Esophagus squamous epithelium (tissue), 5 donors: Measurements from ENCODE around the gene LRRN3. TPM values are rescaled to one million over a fixed set of nuclear protein-coding genes. Genes with fewer than 3 reads are reported as not detected.

ENCODE experiments used
- DNase-seq: peaks from one replicate; lab custom pipeline; 2025; lab: John Stamatoyannopoulos, UW
- H3K27ac ChIP-seq, 4 donors: fragments of 200-600 bp; sonication (generic); one replicate each; pipeline ENCODE4 v1.5.1; 2016 to 2019; ENCODE audit warnings: mild to moderate bottlenecking in 1 of 4
- H3K27me3 ChIP-seq, 4 donors: fragments of 200-600 bp; sonication (generic); 1 replicate in 3 of 4; 2 replicates in 1 of 4; pipeline versions ENCODE4 v1.5.1 to v1.6.0; 2017 to 2021; ENCODE audit warnings: antibody characterized with exemption in 1 of 4
- H3K36me3 ChIP-seq, 3 donors: fragments of 200-600 bp; sonication (generic); one replicate each; pipeline ENCODE4 v1.5.1; 2016 to 2019
- H3K4me1 ChIP-seq, 3 donors: fragments of 200-600 bp; sonication (generic); one replicate each; pipeline ENCODE4 v1.5.1; 2017 to 2019
- H3K4me3 ChIP-seq, 4 donors: fragments of 200-600 bp; sonication (generic); 1 replicate in 3 of 4; 2 replicates in 1 of 4; pipeline ENCODE4 v1.5.1; 2016 to 2019; ENCODE audit warnings: mild to moderate bottlenecking in 2 of 4, moderate library complexity in 1 of 4
- H3K9me3 ChIP-seq, 3 donors: fragments of 200-600 bp; sonication (generic); one replicate each; pipeline ENCODE4 v1.5.1; 2016 to 2019
- POLR2A ChIP-seq, 4 donors: fragments of 450-650 bp; IDR thresholded peaks; one replicate each; pipeline ENCODE4 v1.6.1; 2017; ENCODE audit warnings: antibody characterized with exemption in 4 of 4, mild to moderate bottlenecking in 4 of 4, moderate library complexity in 3 of 4
- WGBS, 2 donors: methylation state at CpG; one replicate each; pipeline ENCODE4 v1.1.5; 2018; 5-methylcytosine and 5-hydroxymethylcytosine counted together
- intact Hi-C: fragments of 100-400 bp; cut with DNase I; formaldehyde crosslinking; loops from one replicate; pipeline ENCODE4 v1.15.0; 2022
- total RNA-seq, 4 donors: library from RNA; depleted of rRNA; stranded (reverse); fragments of >200 nt; gene quantifications; one replicate each; pipeline ENCODE4 v1.1.0, GENCODE V29; 2016
- TF ChIP-seq, protein P1 (sequence below), 6 experiments: fragments of 450-650 bp in 4 of 6; fragments of 200-600 bp in 2 of 6; sonication (generic) in 2 of 6; IDR thresholded peaks; one replicate each; pipeline ENCODE4 v1.5.1; 2016 to 2019; ENCODE audit warnings: antibody characterized with exemption in 6 of 6, mild to moderate bottlenecking in 4 of 6, moderate library complexity in 4 of 6
- donor health status: DM: yes; HTN: yes; CAD: no.

The LRRN3 gene
- total RNA-seq = 1 to 10 TPM in 1 of 4 donors, under 1 TPM in 1, not detected in 2; 0.23 to 1.7 TPM

DNA sequence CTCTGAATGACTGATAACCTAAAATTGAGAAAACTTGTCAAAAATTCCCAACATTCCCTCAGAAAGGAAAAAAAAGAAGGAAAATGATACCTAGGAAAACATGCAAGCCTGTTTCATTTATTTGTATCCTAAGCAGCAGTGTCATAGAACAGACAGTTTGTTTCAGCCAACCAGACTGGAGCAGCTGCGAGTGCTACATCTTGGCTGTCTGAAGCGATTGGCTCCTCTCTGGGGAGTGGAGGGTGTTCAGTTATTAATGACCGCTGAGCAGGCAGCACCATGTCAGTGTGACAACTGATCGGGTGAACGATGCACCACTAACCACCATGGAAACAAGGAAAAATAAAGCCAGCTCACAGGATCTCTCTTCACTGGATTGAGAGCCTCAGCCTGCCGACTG, at the start of gene LRRN3:
Gene LRRN3 (plus strand): TSS at position 282 of the 400 bp plus-strand sequence. CDS start 31,646 bp downstream, outside the sequence.
- Histone ChIP-seq H3K27me3 (no peaks in the 10 kb centered on the region), H3K36me3 (no peaks in the 10 kb centered on the region), H3K27ac (no peak within 1 kb of the TSS), H3K4me1 (peaks cover 0 to 11% (median 0%) of the 10 kb centered on the region in 3 donors), H3K4me3 (peak within 1 kb of the TSS in 3 of 4 donors; percentile 23 to 47 (median 29)), H3K9me3 (no peaks in the 10 kb centered on the region)
- intact Hi-C loops = loop anchor here (5.0 kb wide), 1 partner anchor 396 kb away; no protein-coding TSS in a partner anchor
- DNase-seq = no peak
- TF ChIP-seq, protein P1, sequence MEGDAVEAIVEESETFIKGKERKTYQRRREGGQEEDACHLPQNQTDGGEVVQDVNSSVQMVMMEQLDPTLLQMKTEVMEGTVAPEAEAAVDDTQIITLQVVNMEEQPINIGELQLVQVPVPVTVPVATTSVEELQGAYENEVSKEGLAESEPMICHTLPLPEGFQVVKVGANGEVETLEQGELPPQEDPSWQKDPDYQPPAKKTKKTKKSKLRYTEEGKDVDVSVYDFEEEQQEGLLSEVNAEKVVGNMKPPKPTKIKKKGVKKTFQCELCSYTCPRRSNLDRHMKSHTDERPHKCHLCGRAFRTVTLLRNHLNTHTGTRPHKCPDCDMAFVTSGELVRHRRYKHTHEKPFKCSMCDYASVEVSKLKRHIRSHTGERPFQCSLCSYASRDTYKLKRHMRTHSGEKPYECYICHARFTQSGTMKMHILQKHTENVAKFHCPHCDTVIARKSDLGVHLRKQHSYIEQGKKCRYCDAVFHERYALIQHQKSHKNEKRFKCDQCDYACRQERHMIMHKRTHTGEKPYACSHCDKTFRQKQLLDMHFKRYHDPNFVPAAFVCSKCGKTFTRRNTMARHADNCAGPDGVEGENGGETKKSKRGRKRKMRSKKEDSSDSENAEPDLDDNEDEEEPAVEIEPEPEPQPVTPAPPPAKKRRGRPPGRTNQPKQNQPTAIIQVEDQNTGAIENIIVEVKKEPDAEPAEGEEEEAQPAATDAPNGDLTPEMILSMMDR (IDR thresholded peaks at IDR 0.05) = no peak
- no peak for TF ChIP-seq POLR2A (IDR thresholded peaks at IDR 0.05)
- 50 to 60% methylated on average over 6 of the region's 6 CpGs for WGBS, 2 donors

DNA sequence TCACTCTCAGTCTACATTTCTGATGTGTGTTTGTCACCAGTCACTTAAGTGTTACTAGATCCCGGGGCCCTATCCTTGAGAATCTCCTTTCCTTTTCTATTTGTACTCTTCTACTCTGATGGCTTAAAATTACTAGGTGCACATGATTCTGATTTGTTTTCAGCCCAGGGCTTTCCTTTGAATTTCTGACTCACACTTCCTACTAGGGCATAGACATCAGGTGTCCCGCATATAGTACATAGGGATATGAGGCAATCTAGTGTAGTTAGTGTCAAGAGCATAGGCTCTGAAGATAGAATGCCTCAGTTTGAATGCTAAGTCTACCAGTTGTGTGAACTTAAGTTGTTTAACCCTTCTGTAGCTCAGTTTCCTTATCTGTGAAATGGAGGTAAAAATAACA, 49.4 kb upstream of the LRRN3 start:
- no peaks in the 10 kb centered on the region for H3K27me3 ChIP-seq
- H3K4me1 ChIP-seq = no peaks in the 10 kb centered on the region
- no peaks in the 10 kb centered on the region for H3K9me3 ChIP-seq
- no peak overlapping the region for H3K4me3 ChIP-seq
- intact Hi-C loops = no loop called here
- no peak overlapping the region for H3K27ac ChIP-seq
- H3K36me3 ChIP-seq = no peaks in the 10 kb centered on the region
- 78 to 91% methylated on average over 2 of the region's 2 CpGs for WGBS, 2 donors
- no peak for DNase-seq
- TF ChIP-seq POLR2A (IDR thresholded peaks at IDR 0.05) = no peak
- TF ChIP-seq, protein P1 (IDR thresholded peaks at IDR 0.05) = no peak

DNA sequence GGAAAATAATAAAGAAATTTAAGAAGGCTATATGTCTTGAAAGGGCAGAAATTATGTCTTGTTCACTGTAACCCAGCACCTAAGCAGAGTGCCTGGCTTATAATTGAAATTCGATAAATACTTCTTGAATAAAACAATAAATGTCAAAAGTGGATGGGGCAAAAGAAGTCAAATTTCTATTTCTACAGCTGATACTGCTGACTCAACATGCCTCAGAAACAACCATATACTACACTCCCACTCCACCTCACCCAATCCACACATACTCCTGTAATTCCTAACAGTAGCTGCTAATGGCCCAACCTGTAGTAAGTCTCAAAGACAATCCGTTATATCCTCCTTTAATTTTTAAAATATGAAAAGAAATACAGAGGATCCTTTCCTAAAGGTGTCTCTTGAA, 48.1 kb upstream of the LRRN3 start:
- intact Hi-C loops = no loop called here
- Histone ChIP-seq H3K4me3 (no peak overlapping the region), H3K27ac (no peak overlapping the region), H3K27me3 (no peaks in the 10 kb centered on the region), H3K9me3 (no peaks in the 10 kb centered on the region), H3K4me1 (no peaks in the 10 kb centered on the region), H3K36me3 (no peaks in the 10 kb centered on the region)
- TF ChIP-seq POLR2A (IDR thresholded peaks at IDR 0.05) = no peak
- TF ChIP-seq, protein P1 (IDR thresholded peaks at IDR 0.05) = no peak
- WGBS, 2 donors = 84 to 98% methylated on average over 2 of the region's 2 CpGs
- DNase-seq = no peak

DNA sequence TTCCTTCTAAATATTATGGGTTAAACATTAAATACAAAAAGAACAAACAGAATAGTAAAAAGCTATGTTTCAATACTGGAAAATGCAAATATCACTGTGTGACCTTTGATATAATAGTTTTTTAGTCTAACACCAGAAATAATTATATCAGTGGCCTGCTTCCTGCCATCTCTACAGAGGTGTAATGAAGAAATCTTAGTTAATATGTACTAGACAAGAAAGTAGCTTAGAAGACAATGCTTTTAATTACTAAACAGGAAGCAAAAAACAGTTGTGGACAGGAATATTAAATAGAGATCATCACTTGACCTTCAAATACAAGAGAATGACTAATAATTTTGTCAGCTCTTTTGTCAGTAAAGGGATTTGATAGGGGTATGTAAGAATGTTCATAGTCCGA, 47.4 kb upstream of the LRRN3 start:
- 90 to 95% methylated on average over 1 of the region's 1 CpG for WGBS, 2 donors
- H3K4me3 ChIP-seq = no peak overlapping the region
- H3K4me1 ChIP-seq = no peaks in the 10 kb centered on the region
- TF ChIP-seq, protein P1 (IDR thresholded peaks at IDR 0.05) = no peak
- no peak for TF ChIP-seq POLR2A (IDR thresholded peaks at IDR 0.05)
- no peak for DNase-seq
- no peaks in the 10 kb centered on the region for H3K9me3 ChIP-seq
- intact Hi-C loops = no loop called here
- H3K27ac ChIP-seq = no peak overlapping the region
- no peaks in the 10 kb centered on the region for H3K27me3 ChIP-seq
- H3K36me3 ChIP-seq = no peaks in the 10 kb centered on the region

DNA sequence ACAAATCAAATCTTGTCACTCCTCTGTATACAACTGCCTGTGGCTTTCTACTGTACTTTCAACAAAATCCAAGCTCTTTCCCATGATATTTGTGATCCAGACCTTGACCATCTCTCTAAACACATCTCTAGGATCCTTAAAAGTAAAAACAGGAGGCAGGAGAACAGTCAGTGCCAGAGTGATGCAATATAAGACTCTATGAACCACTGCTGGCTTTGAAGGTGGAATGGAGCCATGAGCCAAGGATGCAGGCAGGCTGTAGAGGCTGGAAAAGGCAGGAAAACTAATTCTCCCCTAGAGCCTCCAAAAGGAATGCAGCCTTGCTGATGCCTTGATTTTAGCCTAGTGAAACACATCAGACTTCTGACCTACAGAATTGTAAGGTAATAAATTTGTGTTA, 45.5 kb upstream of the LRRN3 start:
- no peak for DNase-seq
- Histone ChIP-seq H3K27ac (no peak overlapping the region), H3K4me1 (no peaks in the 10 kb centered on the region), H3K27me3 (no peaks in the 10 kb centered on the region), H3K9me3 (no peaks in the 10 kb centered on the region), H3K36me3 (no peaks in the 10 kb centered on the region), H3K4me3 (no peak overlapping the region)
- TF ChIP-seq POLR2A (IDR thresholded peaks at IDR 0.05) = no peak
- TF ChIP-seq, protein P1 (IDR thresholded peaks at IDR 0.05) = no peak
- intact Hi-C loops = no loop called here
